AG04450 (cell line): ENCODE measurements around the gene TBC1D14. TPM values are rescaled to one million over a fixed set of nuclear protein-coding genes. Genes with fewer than 3 reads are reported as not detected.

ENCODE experiments used
- CTCF ChIA-PET: fragments of 300-600, 350-600 bp; formaldehyde crosslinking; extraction: SDS; loops from one replicate; lab custom pipeline; 2022; ENCODE audit warnings: antibody characterized with exemption, inconsistent platforms; lab: Charles Lee
- POLR2A ChIA-PET: fragments of 350-600 bp; formaldehyde crosslinking; extraction: SDS; loops from one replicate; lab custom pipeline; 2021; ENCODE audit warnings: antibody characterized with exemption, inconsistent platforms; lab: Yijun Ruan, JAX
- DNase-seq: peaks from one replicate; pipeline ENCODE4 v3.0.0-alpha.2; 2011; ENCODE audit warnings: low read depth, low spot score
- H3K27ac ChIP-seq: one replicate; pipeline ENCODE4 v1.5.1; 2012; ENCODE audit warnings: low read depth, low read length, control low read depth
- H3K27me3 ChIP-seq: one replicate; pipeline ENCODE4 v1.6.0; 2012; ENCODE audit warnings: low read length; ENCODE audit not compliant: control insufficient read depth, insufficient read depth
- H3K4me3 ChIP-seq: 2 replicates; pipeline ENCODE4 v1.5.1; 2011; ENCODE audit warnings: mild to moderate bottlenecking, low read depth, low read length, control low read depth
- H3K9me3 ChIP-seq: 2 replicates; pipeline ENCODE4 v1.5.1; 2012; ENCODE audit warnings: low read length; ENCODE audit not compliant: control insufficient read depth, insufficient read depth
- polyA plus RNA-seq: library from polyadenylated mRNA; depleted of rRNA; stranded (reverse); fragments of >200 nt; gene quantifications from 2 replicates; pipeline ENCODE4 v1.2.3, GENCODE V29; 2011
- TF ChIP-seq, protein P1 (sequence below): IDR thresholded peaks from 2 replicates; pipeline ENCODE4 v1.5.1; 2011; ENCODE audit warnings: low read depth, low read length, control low read depth, inconsistent platforms

Gene TBC1D14
- polyA plus RNA-seq, 1 experiment = 46.3 TPM

DNA sequence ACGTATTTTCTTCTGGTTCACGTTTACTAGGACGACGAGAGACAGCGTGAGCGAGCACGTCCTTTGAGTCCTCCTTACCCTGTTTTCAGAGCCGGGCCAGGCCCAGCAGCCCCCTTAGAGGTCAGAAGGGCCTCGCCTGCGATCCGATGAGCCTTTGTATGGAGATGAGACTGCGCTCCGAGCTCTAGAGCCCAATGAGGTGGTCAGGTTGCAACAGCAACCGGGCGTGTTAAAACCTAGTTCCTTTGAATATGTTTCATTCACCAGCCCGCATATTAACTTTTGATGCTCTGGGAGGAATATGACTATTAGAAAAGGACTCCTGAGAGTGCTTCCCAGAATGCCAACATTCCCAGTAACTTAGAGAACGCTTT is 77.9 kb downstream of the TBC1D14 start:
- ChIA-PET POLR2A (interaction anchor here (0.9 to 2.3 kb wide), 4 partner anchors 13 to 78 kb away, joined by 6 to 21 read pairs (median 8); partner anchors contain the start of genes TADA2B and TBC1D14), CTCF (interaction anchor here (1.5 to 3.3 kb wide), 2 partner anchors 14 to 79 kb away, joined by 3 to 15 read pairs; no protein-coding TSS in a partner anchor)
- Histone ChIP-seq H3K9me3 (no peaks in the 10 kb centered on the region; the same call in 1 of the 2 replicates), H3K4me3 (peak overlapping the region; percentile 95), H3K27ac (peak overlapping the region; percentile 78), H3K27me3 (no peaks in the 10 kb centered on the region)
- no peak for DNase-seq
- TF ChIP-seq, protein P1, sequence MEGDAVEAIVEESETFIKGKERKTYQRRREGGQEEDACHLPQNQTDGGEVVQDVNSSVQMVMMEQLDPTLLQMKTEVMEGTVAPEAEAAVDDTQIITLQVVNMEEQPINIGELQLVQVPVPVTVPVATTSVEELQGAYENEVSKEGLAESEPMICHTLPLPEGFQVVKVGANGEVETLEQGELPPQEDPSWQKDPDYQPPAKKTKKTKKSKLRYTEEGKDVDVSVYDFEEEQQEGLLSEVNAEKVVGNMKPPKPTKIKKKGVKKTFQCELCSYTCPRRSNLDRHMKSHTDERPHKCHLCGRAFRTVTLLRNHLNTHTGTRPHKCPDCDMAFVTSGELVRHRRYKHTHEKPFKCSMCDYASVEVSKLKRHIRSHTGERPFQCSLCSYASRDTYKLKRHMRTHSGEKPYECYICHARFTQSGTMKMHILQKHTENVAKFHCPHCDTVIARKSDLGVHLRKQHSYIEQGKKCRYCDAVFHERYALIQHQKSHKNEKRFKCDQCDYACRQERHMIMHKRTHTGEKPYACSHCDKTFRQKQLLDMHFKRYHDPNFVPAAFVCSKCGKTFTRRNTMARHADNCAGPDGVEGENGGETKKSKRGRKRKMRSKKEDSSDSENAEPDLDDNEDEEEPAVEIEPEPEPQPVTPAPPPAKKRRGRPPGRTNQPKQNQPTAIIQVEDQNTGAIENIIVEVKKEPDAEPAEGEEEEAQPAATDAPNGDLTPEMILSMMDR = no peak

DNA sequence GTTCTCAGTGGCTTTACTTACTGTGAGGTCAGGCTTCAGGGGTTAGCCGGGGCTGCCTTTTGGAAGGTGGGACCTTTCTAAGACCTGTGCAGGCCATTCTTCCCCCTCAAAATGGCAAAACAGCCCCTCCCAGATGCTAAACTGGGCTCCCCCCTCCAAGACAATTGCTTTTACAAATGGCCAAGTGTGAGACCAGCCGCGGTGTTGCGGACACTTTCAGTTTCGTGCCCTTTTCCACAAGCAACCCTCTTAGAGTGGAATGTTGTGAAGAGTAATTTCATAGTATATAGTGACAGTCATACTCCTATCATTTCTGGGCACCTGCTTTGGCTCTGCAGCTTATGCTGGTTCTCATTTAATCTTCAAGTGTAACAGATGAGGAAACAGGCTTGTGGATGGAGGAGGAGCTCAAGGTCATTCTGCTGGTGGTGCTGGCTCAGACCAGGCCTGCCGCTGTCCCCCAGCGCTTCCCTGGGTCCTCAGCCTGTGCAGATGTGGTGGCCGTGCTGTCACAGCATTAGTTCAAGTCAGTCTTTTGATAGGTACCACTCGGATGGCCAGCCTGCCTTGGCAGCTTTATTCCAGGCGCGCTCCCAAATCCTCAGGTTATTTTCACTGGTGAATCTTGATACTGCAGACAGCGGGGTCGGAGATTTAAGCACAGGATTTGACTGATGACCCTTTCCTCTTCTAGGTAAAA is 78.5 kb downstream of the TBC1D14 start:
- POLR2A ChIA-PET = interaction anchor here (0.9 to 2.3 kb wide), 4 partner anchors 14 to 79 kb away, joined by 6 to 21 read pairs (median 8); partner anchors contain the start of genes TADA2B and TBC1D14
- H3K27me3 ChIP-seq = no peaks in the 10 kb centered on the region
- CTCF ChIA-PET = interaction anchor here (3.3 kb wide), 1 partner anchor 14 kb away, joined by 15 read pairs; no protein-coding TSS in a partner anchor
- H3K27ac ChIP-seq = peak overlapping the region; percentile 78
- TF ChIP-seq, protein P1 = no peak
- no peak for DNase-seq
- peak overlapping the region; percentile 95 for H3K4me3 ChIP-seq
- H3K9me3 ChIP-seq = no peaks in the 10 kb centered on the region; the same call in 1 of the 2 replicates

DNA sequence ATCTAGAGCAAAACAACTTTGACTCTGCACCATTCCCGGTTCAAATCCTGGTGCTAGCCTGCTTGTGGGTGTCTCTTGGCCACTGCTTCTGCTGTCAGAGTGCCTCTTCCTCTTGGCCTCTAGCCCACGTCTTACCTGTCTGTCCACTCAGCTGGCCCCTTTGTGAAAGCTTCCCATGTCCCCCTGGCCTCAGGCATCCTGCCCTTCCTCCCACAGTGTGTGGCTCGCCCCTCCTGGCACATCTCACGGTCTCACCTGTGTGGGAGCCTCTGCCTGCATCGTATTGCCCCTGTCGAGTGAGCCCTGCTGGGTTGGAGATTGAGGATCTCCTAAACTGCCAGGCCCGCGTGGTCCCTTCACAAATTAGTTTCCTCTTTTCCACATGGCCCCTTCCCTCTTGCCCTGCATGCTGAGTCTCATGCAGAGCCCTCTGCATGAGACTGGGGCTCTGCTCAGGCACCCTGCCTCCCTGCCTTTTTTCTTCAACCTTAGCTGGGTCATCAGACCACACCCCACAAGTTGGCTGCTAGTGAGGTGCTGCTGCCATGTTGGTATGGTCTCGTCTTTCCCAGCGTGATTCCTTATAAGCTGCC is 79.8 kb downstream of the TBC1D14 start:
- CTCF ChIA-PET = interaction anchor here (2.1 kb wide), 1 partner anchor 15 kb away, joined by 6 read pairs; no protein-coding TSS in a partner anchor
- Histone ChIP-seq H3K27me3 (no peaks in the 10 kb centered on the region), H3K27ac (no peak overlapping the region), H3K4me3 (no peak overlapping the region), H3K9me3 (no peaks in the 10 kb centered on the region; the same call in 1 of the 2 replicates)
- POLR2A ChIA-PET = no interaction called here
- no peak for DNase-seq
- TF ChIP-seq, protein P1 = no peak

DNA sequence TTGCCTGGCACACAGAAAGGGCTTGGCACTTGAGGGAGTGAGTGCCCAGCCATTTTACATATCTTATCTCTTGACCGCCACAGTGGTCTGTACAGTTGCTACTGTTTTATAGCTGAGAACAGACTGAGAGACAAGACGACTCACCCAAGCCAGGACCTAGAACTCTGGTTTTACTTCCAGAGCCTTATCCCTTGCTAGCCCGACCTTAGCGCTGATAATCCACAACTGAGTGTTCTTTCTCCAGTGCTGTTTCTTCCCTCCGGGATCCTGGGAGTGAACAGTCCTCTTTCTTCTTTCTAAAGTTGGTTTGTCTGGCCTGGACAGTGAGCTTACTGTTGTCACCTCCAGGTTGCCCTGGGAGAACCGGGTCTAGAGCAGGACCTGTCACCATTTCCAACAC is 81.0 kb downstream of the TBC1D14 start:
- CTCF ChIA-PET = interaction anchor here (0.8 to 2.1 kb wide), 3 partner anchors 16 to 117 kb away, joined by 3 to 6 read pairs (median 3); no protein-coding TSS in a partner anchor
- Histone ChIP-seq H3K27ac (no peak overlapping the region), H3K4me3 (no peak overlapping the region), H3K9me3 (no peaks in the 10 kb centered on the region; the same call in 1 of the 2 replicates), H3K27me3 (no peaks in the 10 kb centered on the region)
- DNase-seq = no peak
- POLR2A ChIA-PET = interaction anchor here (0.6 to 0.8 kb wide), 2 partner anchors 32 to 82 kb away, joined by 5 to 7 read pairs; no protein-coding TSS in a partner anchor
- TF ChIP-seq, protein P1 = no peak
